HCT116 (cell line): Measurements from ENCODE around the gene LRRC70. TPM values are rescaled to one million over a fixed set of nuclear protein-coding genes. Genes with fewer than 3 reads are reported as not detected.

Experiments
- ATAC-seq: fragments of 200-7000 bp; cut with Tn5 transposase; 2 replicates; pipeline ENCODE4 v1.9.1; 2020; ENCODE audit warnings: mild to moderate bottlenecking, moderate library complexity
- BruUV-seq: library from RNA; stranded (reverse); fragments of 400-500 nt; replicated peaks from 2 replicates; lab custom pipeline; 2021; lab: Mats Ljungman, UMichigan
- CTCF ChIA-PET: fragments of 300-600 bp; sonication (Branson Sonifier 250); formaldehyde crosslinking; loops from one replicate; lab custom pipeline; 2021; ENCODE audit warnings: antibody characterized with exemption; lab: Charles Lee
- POLR2A ChIA-PET: fragments of 300-600, 350-600 bp; sonication (Branson Sonifier 250); formaldehyde crosslinking; loops from one replicate; lab custom pipeline; 2021; ENCODE audit warnings: antibody characterized with exemption; lab: Charles Lee
- RAD21 ChIA-PET, 2 experiments: fragments of 300-600 bp; sonication (Branson Sonifier 250); formaldehyde crosslinking; loops; one replicate each; lab custom pipeline; 2023; ENCODE audit warnings: low total read pairs in 2 of 2; ENCODE audit not compliant: uncharacterized antibody in 2 of 2, unreplicated experiment in 2 of 2, low non-redundant PET in 1 of 2; lab: Charles Lee
- DNase-seq: peaks from one replicate; pipeline ENCODE4 v3.0.0-alpha.2; 2010; ENCODE audit warnings: low read depth, low spot score
- H2AFZ ChIP-seq: fragments of 200-600 bp; shearing (Covaris generic), sonication (generic); 2 replicates; pipeline ENCODE4 v1.6.1; 2017; ENCODE audit warnings: low read depth, mixed run types, mixed read lengths, antibody characterized with exemption, low read length; ENCODE audit not compliant: poor library complexity, severe bottlenecking
- H3K27ac ChIP-seq: 2 replicates; pipeline ENCODE4 v1.5.1; 2012; ENCODE audit warnings: low read depth, low read length
- H3K27me3 ChIP-seq: fragments of 200-600 bp; sonication (generic); 2 replicates; pipeline ENCODE4 v1.6.1; 2016; ENCODE audit warnings: mixed run types, low read length, mixed read lengths; ENCODE audit not compliant: insufficient read depth
- H3K36me3 ChIP-seq, 2 experiments: fragments of 200-500 bp in 1 of 2; fragments of 200-600 bp in 1 of 2; sonication (Bioruptor generic) in 1 of 2; sonication (generic) in 1 of 2; 2 replicates each; pipeline versions ENCODE4 v1.5.1 to v1.6.1; 2014 to 2016; ENCODE audit warnings: low read length in 2 of 2, inconsistent platforms in 1 of 2, mixed read lengths in 1 of 2, mixed run types in 1 of 2; ENCODE audit not compliant: insufficient read depth in 2 of 2, control insufficient read depth in 1 of 2
- H3K4me1 ChIP-seq, 2 experiments: fragments of 200-600 bp in 1 of 2; sonication (generic) in 1 of 2; 2 replicates each; pipeline versions ENCODE4 v1.5.1 to v1.6.1; 2012 to 2017; ENCODE audit warnings: low read length in 2 of 2, inconsistent platforms in 1 of 2, mild to moderate bottlenecking in 1 of 2, mixed read lengths in 1 of 2, mixed run types in 1 of 2, moderate library complexity in 1 of 2; ENCODE audit not compliant: insufficient read depth in 2 of 2, control insufficient read depth in 1 of 2
- H3K4me2 ChIP-seq: fragments of 200-600 bp; sonication (generic); 2 replicates; pipeline ENCODE4 v1.6.1; 2017; ENCODE audit warnings: mixed run types, low read length, mixed read lengths
- H3K4me3 ChIP-seq, 2 experiments: fragments of 200-600 bp in 1 of 2; sonication (generic) in 1 of 2; replicated peaks in 1 of 2; 2 replicates each; pipeline ENCODE4 v1.5.1; 2011 to 2016; ENCODE audit warnings: low read length in 2 of 2, control low read depth in 1 of 2, low read depth in 1 of 2, mild to moderate bottlenecking in 1 of 2, mixed read lengths in 1 of 2, mixed run types in 1 of 2
- H3K79me2 ChIP-seq: fragments of 200-600 bp; sonication (generic); 2 replicates; pipeline ENCODE4 v1.6.1; 2017; ENCODE audit warnings: mild to moderate bottlenecking, mixed run types, low read length, moderate library complexity, mixed read lengths; ENCODE audit not compliant: insufficient read depth
- H3K9ac ChIP-seq: fragments of 200-600 bp; sonication (generic); 2 replicates; pipeline ENCODE4 v1.6.1; 2016; ENCODE audit warnings: low read length, mixed read lengths
- H3K9me2 ChIP-seq: fragments of 200-600 bp; sonication (generic), shearing (Covaris generic); 2 replicates; pipeline ENCODE4 v1.6.1; 2017; ENCODE audit warnings: mixed run types, mild to moderate bottlenecking, moderate library complexity; ENCODE audit not compliant: insufficient read depth
- H3K9me3 ChIP-seq, 2 experiments: fragments of 200-500 bp in 1 of 2; fragments of 200-600 bp in 1 of 2; sonication (Bioruptor generic) in 1 of 2; sonication (generic) in 1 of 2; 2 replicates each; pipeline ENCODE4 v1.6.1; 2014 to 2017; ENCODE audit warnings: low read length in 2 of 2, mixed read lengths in 2 of 2, inconsistent platforms in 1 of 2, low read depth in 1 of 2, mild to moderate bottlenecking in 1 of 2, mixed run types in 1 of 2, moderate library complexity in 1 of 2; ENCODE audit not compliant: control insufficient read depth in 1 of 2, insufficient read depth in 1 of 2
- H4K20me1 ChIP-seq: fragments of 200-600 bp; sonication (generic), shearing (Covaris generic); 2 replicates; pipeline ENCODE4 v1.6.1; 2017; ENCODE audit warnings: mixed run types, mild to moderate bottlenecking, moderate library complexity; ENCODE audit not compliant: insufficient read depth
- CBX3 ChIP-seq: IDR thresholded peaks from 2 replicates; pipeline ENCODE4 v1.6.1; 2012; ENCODE audit warnings: low read depth
- EGR1 ChIP-seq: IDR thresholded peaks from 2 replicates; pipeline ENCODE4 v1.6.1; 2012; ENCODE audit warnings: low read depth
- ELF1 ChIP-seq: IDR thresholded peaks from 2 replicates; pipeline ENCODE4 v1.6.1; 2012; ENCODE audit warnings: low read depth, borderline replicate concordance
- EZH2 ChIP-seq: fragments of 200-600 bp; sonication (generic); IDR thresholded peaks from 2 replicates; pipeline ENCODE4 v1.6.1; 2017; ENCODE audit warnings: antibody characterized with exemption, mixed run types
- FOSL1 ChIP-seq: IDR thresholded peaks from 2 replicates; pipeline ENCODE4 v1.6.1; 2012; ENCODE audit warnings: low read depth
- JUND ChIP-seq: IDR thresholded peaks from 2 replicates; pipeline ENCODE4 v1.6.1; 2012
- POLR2AphosphoS5 ChIP-seq: IDR thresholded peaks from 2 replicates; pipeline ENCODE4 v1.6.1; 2011; ENCODE audit warnings: mild to moderate bottlenecking, low read depth, low read length, moderate library complexity
- RAD21 ChIP-seq: IDR thresholded peaks from 2 replicates; pipeline ENCODE4 v1.6.1; 2012; ENCODE audit warnings: low read depth, mild to moderate bottlenecking
- TCF7L2 ChIP-seq: IDR thresholded peaks from 2 replicates; pipeline ENCODE4 v1.7.0; 2011; ENCODE audit warnings: borderline replicate concordance, inconsistent platforms; ENCODE audit not compliant: insufficient read depth, insufficient read length; ENCODE audit errors: extremely low read depth
- ZFX ChIP-seq: fragments of 450-650 bp; IDR thresholded peaks from 2 replicates; pipeline ENCODE4 v1.6.1; 2017
- ZNF274 ChIP-seq: fragments of 200-500 bp; sonication (Bioruptor generic); IDR thresholded peaks from 2 replicates; pipeline ENCODE4 v1.6.1; 2014; ENCODE audit warnings: mild to moderate bottlenecking, low read depth, low read length, inconsistent platforms
- intact Hi-C: fragments of 100-400 bp; cut with micrococcal nuclease; formaldehyde crosslinking; loops from 2 replicates; pipeline ENCODE4 v1.10.0; 2022
- total RNA-seq: library from RNA; stranded (reverse); gene quantifications from one replicate; pipeline ENCODE4 v1.2.1, GENCODE V29; 2021; ENCODE audit not compliant: unreplicated experiment
- TF ChIP-seq, protein P1 (sequence below), 3 experiments: fragments of 200-600 bp in 1 of 3; sonication (generic) in 1 of 3; IDR thresholded peaks in 2 of 3; conservative IDR thresholded peaks in 1 of 3; 2 replicates each; pipeline ENCODE4 v1.5.1; 2012 to 2017; ENCODE audit warnings: low read depth in 2 of 3, low read length in 2 of 3, antibody characterized with exemption in 1 of 3, borderline replicate concordance in 1 of 3, control low read depth in 1 of 3, mild to moderate bottlenecking in 1 of 3, mixed read lengths in 1 of 3, mixed run types in 1 of 3, moderate library complexity in 1 of 3; ENCODE audit not compliant: insufficient read depth in 1 of 3
- TF ChIP-seq, protein P2 (sequence below): IDR thresholded peaks from 2 replicates; pipeline ENCODE4 v1.6.1; 2012
- TF ChIP-seq, protein P3 (sequence below): IDR thresholded peaks from 2 replicates; pipeline ENCODE4 v1.6.1; 2012

The LRRC70 gene
- total RNA-seq, 1 experiment from 2014 or later: 0.37 TPM

DNA sequence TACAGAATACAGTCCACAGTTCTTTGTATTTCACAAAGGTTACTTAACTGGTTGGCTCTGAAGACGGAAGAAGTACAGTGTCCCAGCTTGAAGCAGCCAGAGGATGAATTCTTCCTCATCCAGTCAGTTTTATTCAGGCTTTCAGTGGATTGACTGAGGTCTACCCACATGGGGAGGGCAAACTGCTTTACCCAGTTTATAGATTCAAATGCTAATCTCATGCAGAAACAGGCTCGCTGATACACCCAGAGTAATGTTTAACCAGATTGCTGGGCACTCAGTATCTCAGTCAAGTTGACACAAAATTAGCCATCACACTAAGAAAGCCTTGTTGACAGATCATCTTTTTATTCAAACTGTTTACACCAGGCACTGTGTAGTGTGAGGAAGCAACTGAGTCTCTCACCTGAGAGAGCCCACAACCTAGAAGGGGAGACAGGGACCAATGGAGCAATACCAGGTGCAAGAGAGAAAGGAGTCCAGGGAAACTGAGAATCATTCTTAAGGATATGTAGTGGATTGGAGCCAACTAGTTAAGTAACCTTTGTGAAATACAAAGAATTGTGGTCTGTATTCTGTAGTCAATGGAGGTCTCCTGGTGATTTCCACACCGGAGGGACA is 15.9 kb downstream of the LRRC70 start:
- Histone ChIP-seq H3K27ac (no peak overlapping the region), H3K4me2 (no peak overlapping the region), H3K9ac (no peak overlapping the region), H2AFZ (no peak overlapping the region), H3K79me2 (no peaks in the 10 kb centered on the region), H3K27me3 (no peaks in the 10 kb centered on the region), H4K20me1 (no peaks in the 10 kb centered on the region), H3K9me2 (no peaks in the 10 kb centered on the region), H3K4me1 (no peaks in the 10 kb centered on the region), H3K9me3 (no peaks in the 10 kb centered on the region), H3K36me3 (no peaks in the 10 kb centered on the region; a peak in 1 of 4 replicates), H3K4me3 (no peak overlapping the region)
- ChIA-PET RAD21 (no interaction called here), CTCF (no interaction called here), POLR2A (no interaction called here)
- ATAC-seq (no peak), DNase-seq (no peak)
- intact Hi-C loops: no loop called here
- no peak for TF ChIP-seq ELF1
- TF ChIP-seq CBX3: no peak
- TF ChIP-seq, protein P1, sequence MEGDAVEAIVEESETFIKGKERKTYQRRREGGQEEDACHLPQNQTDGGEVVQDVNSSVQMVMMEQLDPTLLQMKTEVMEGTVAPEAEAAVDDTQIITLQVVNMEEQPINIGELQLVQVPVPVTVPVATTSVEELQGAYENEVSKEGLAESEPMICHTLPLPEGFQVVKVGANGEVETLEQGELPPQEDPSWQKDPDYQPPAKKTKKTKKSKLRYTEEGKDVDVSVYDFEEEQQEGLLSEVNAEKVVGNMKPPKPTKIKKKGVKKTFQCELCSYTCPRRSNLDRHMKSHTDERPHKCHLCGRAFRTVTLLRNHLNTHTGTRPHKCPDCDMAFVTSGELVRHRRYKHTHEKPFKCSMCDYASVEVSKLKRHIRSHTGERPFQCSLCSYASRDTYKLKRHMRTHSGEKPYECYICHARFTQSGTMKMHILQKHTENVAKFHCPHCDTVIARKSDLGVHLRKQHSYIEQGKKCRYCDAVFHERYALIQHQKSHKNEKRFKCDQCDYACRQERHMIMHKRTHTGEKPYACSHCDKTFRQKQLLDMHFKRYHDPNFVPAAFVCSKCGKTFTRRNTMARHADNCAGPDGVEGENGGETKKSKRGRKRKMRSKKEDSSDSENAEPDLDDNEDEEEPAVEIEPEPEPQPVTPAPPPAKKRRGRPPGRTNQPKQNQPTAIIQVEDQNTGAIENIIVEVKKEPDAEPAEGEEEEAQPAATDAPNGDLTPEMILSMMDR (IDR thresholded peaks at IDR 0.05 in 2 of 3, conservative IDR thresholded peaks at IDR 0.05 in 1 of 3; ENCODE audit: borderline replicate concordance in 1 of 3, insufficient read depth in 1 of 3, low read depth in 2 of 3, low read length in 2 of 3): no peak
- no peak for TF ChIP-seq TCF7L2
- TF ChIP-seq, protein P2, sequence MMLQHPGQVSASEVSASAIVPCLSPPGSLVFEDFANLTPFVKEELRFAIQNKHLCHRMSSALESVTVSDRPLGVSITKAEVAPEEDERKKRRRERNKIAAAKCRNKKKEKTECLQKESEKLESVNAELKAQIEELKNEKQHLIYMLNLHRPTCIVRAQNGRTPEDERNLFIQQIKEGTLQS: no peak
- TF ChIP-seq, protein P3, sequence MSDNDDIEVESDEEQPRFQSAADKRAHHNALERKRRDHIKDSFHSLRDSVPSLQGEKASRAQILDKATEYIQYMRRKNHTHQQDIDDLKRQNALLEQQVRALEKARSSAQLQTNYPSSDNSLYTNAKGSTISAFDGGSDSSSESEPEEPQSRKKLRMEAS: no peak
- no peak for TF ChIP-seq EZH2
- no peak for TF ChIP-seq JUND
- no peak for TF ChIP-seq POLR2AphosphoS5
- TF ChIP-seq EGR1: no peak
- no peak for TF ChIP-seq ZNF274
- TF ChIP-seq RAD21: no peak
- no peak for TF ChIP-seq ZFX
- TF ChIP-seq FOSL1: no peak
- no TSS peak for BruUV-seq
